CD4-positive, alpha-beta T cell (primary cell): ENCODE results near the gene KLK1. TPM values are rescaled to one million over a fixed set of nuclear protein-coding genes. Genes with fewer than 3 reads are reported as not detected.

Experiments used
- ATAC-seq: fragments of 200-7000 bp; cut with Tn5 transposase; one replicate; pipeline ENCODE4 v1.10.0; 2022; ENCODE audit warnings: mild to moderate bottlenecking; ENCODE audit not compliant: poor library complexity
- CTCF ChIA-PET: fragments of 350-600 bp; sonication (Branson Sonifier 250); formaldehyde crosslinking; loops from one replicate; lab custom pipeline; 2021; ENCODE audit warnings: antibody characterized with exemption, inconsistent platforms; lab: Charles Lee
- POLR2A ChIA-PET: fragments of 350-600 bp; sonication (Branson Sonifier 250); formaldehyde crosslinking; loops from one replicate; lab custom pipeline; 2021; ENCODE audit warnings: antibody characterized with exemption, inconsistent platforms; lab: Charles Lee
- DNase-seq, 14 experiments: peaks; one replicate each; pipeline ENCODE4 v3.0.0-alpha.2; 2013 to 2020; ENCODE audit warnings: mixed read lengths in 2 of 14
- H3K27ac ChIP-seq, 2 donors: one replicate each; pipeline versions ENCODE4 v1.5.1 to v1.7.0; 2013; ENCODE audit warnings: low read length in 2 of 2, low read depth in 1 of 2, mild to moderate bottlenecking in 1 of 2
- H3K27me3 ChIP-seq, 2 experiments: 1 replicate in 1 of 2; 2 replicates in 1 of 2; pipeline versions ENCODE4 v1.6.1 to v1.7.0; 2013; ENCODE audit warnings: low read length in 2 of 2, control low read depth in 1 of 2, mild to moderate bottlenecking in 1 of 2, moderate library complexity in 1 of 2; ENCODE audit not compliant: insufficient read depth in 2 of 2, control insufficient read depth in 1 of 2
- H3K36me3 ChIP-seq: one replicate; pipeline ENCODE4 v1.6.1; 2013; ENCODE audit warnings: low read length, control low read depth; ENCODE audit not compliant: insufficient read depth
- H3K4me1 ChIP-seq: one replicate; pipeline ENCODE4 v1.6.1; 2013; ENCODE audit warnings: low read length, control low read depth; ENCODE audit not compliant: insufficient read depth
- H3K4me3 ChIP-seq: one replicate; pipeline ENCODE4 v1.5.1; 2013; ENCODE audit warnings: mild to moderate bottlenecking, low read length, moderate library complexity
- H3K9me3 ChIP-seq, 2 experiments: 1 replicate in 1 of 2; 2 replicates in 1 of 2; pipeline versions ENCODE4 v1.6.1 to v1.7.0; 2013; ENCODE audit warnings: low read length in 2 of 2, mild to moderate bottlenecking in 2 of 2, control low read depth in 1 of 2, moderate library complexity in 1 of 2; ENCODE audit not compliant: control insufficient read depth in 1 of 2, insufficient read depth in 1 of 2
- H3K27ac Mint-ChIP-seq: one replicate; pipeline ENCODE4 v1.8.0; 2020; ENCODE audit warnings: mixed read lengths
- H3K27me3 Mint-ChIP-seq: one replicate; pipeline ENCODE4 v1.8.0; 2021; ENCODE audit warnings: mixed read lengths
- H3K36me3 Mint-ChIP-seq: one replicate; pipeline ENCODE4 v1.8.0; 2021; ENCODE audit warnings: low read depth, mixed read lengths
- H3K4me1 Mint-ChIP-seq: one replicate; pipeline ENCODE4 v1.8.0; 2021; ENCODE audit warnings: low read depth, mixed read lengths
- H3K4me3 Mint-ChIP-seq: one replicate; pipeline ENCODE4 v1.8.0; 2020; ENCODE audit warnings: mild to moderate bottlenecking, mixed read lengths
- H3K9me3 Mint-ChIP-seq: one replicate; pipeline ENCODE4 v1.8.0; 2020; ENCODE audit warnings: mixed read lengths
- CTCF ChIP-seq: fragments of 200-600 bp; IDR thresholded peaks from one replicate; pipeline ENCODE4 v1.8.0; 2022; ENCODE audit warnings: antibody characterized with exemption, mild to moderate bottlenecking
- intact Hi-C, 2 experiments: fragments of 100-400 bp; cut with DNase I in 1 of 2; cut with micrococcal nuclease in 1 of 2; formaldehyde crosslinking; loops; one replicate each; pipeline versions ENCODE4 v1.15.1 to v1.9.0; 2023 to 2025; cut with DNase I, micrococcal nuclease
- total RNA-seq, 174 experiments: library from RNA in 2 of 174; stranded (reverse) in 2 of 174; gene quantifications; one replicate each; pipeline ENCODE4 v1.2.3 and lab custom pipeline; 2021 to 2026

Gene KLK1
- total RNA-seq, 2 experiments from 2014 or later = not detected

DNA sequence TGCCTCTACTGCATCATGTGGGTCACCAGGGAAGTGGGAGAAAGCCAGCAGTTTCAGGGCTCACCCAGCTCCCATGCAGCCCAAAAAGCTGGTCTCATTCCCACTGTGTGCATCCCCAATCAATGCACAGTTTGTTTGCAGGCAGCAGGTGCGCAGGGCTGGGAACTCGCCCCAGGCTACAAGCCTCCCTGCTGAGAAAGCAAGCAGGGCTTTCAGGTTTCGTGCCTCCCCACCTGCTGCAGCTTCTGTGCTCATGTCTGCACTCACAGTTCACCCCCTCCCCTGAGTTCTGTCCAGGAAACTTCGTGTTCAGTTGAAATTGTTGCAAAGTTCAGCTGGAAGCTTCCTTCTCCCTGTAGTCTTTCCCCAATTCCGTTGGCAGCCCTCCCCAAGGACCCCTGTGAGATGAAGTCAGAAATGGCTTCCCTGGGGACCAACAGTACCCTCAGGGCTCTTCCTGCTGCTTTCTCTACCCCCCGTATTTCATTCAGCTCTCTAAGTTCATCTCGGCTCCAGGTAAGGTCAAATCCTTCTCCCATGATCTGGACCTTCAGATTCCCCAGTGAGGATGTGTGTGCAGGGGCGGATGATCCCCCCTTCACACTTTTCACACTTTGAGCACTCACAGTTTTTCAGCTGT is 20.8 kb upstream of the KLK1 start:
- H3K27ac Mint-ChIP-seq = no peak overlapping the region

GRCh38 chr19:50843701-50844221 is 20.2 kb upstream of the KLK1 start:
- H3K4me1 ChIP-seq = no peaks in the 10 kb centered on the region
- H3K27ac Mint-ChIP-seq = no peak overlapping the region
- CTCF ChIA-PET = no interaction called here

More for the DNA sequence above, 20.8 kb upstream of the KLK1 start:
- Histone ChIP-seq H3K27me3 (peaks cover 0 to 8% of the 10 kb centered on the region in 2 experiments), H3K36me3 (no peaks in the 10 kb centered on the region), H3K4me1 (no peaks in the 10 kb centered on the region), H3K9me3 (peaks cover 15 to 20% of the 10 kb centered on the region in 2 experiments), H3K27ac (no peak overlapping the region), H3K4me3 (no peak overlapping the region)
- no peak for ATAC-seq
- POLR2A ChIA-PET = no interaction called here
- H3K4me1 Mint-ChIP-seq = no peaks in the 10 kb centered on the region
- CTCF ChIA-PET = no interaction called here
- peaks cover 2% of the 10 kb centered on the region for H3K9me3 Mint-ChIP-seq
- no peak for DNase-seq
- peaks cover 46% of the 10 kb centered on the region for H3K27me3 Mint-ChIP-seq
- no peak overlapping the region for H3K4me3 Mint-ChIP-seq
- no peaks in the 10 kb centered on the region for H3K36me3 Mint-ChIP-seq
- TF ChIP-seq CTCF = no peak
- intact Hi-C loops = no loop called here

GRCh38 chr19:50843205-50843604 is 19.6 kb upstream of the KLK1 start:
- intact Hi-C loops = no loop called here
- no peak for TF ChIP-seq CTCF
- H3K4me3 Mint-ChIP-seq = no peak overlapping the region
- Histone ChIP-seq H3K9me3 (peaks cover 15 to 23% of the 10 kb centered on the region in 2 experiments), H3K4me1 (no peaks in the 10 kb centered on the region), H3K4me3 (no peak overlapping the region), H3K36me3 (no peaks in the 10 kb centered on the region), H3K27ac (no peak overlapping the region), H3K27me3 (peaks cover 0 to 6% of the 10 kb centered on the region in 2 experiments)
- H3K9me3 Mint-ChIP-seq = peaks cover 2% of the 10 kb centered on the region
- no peak overlapping the region for H3K27ac Mint-ChIP-seq
- ChIA-PET POLR2A (no interaction called here), CTCF (no interaction called here)
- H3K4me1 Mint-ChIP-seq = no peaks in the 10 kb centered on the region
- DNase-seq = no peak
- H3K27me3 Mint-ChIP-seq = peaks cover 40% of the 10 kb centered on the region
- no peaks in the 10 kb centered on the region for H3K36me3 Mint-ChIP-seq
- no peak for ATAC-seq

More at GRCh38 chr19:50843701-50844221, 20.2 kb upstream of the KLK1 start:
- peaks cover 2% of the 10 kb centered on the region for H3K9me3 Mint-ChIP-seq
- Histone ChIP-seq H3K36me3 (no peaks in the 10 kb centered on the region), H3K9me3 (peaks cover 15 to 23% of the 10 kb centered on the region in 2 experiments), H3K27me3 (peaks cover 0 to 8% of the 10 kb centered on the region in 2 experiments), H3K4me3 (no peak overlapping the region), H3K27ac (no peak overlapping the region)
- intact Hi-C loops = no loop called here
- H3K27me3 Mint-ChIP-seq = peaks cover 43% of the 10 kb centered on the region
- POLR2A ChIA-PET = no interaction called here
- DNase-seq (no peak), ATAC-seq (no peak)
- no peaks in the 10 kb centered on the region for H3K4me1 Mint-ChIP-seq
- H3K4me3 Mint-ChIP-seq = no peak overlapping the region
- TF ChIP-seq CTCF = no peak
- H3K36me3 Mint-ChIP-seq = no peaks in the 10 kb centered on the region
